Subcutaneous abdominal adipose tissue (tissue), 5 donors: Measurements from ENCODE around the gene BICDL1.

Experiments
- H3K27ac ChIP-seq: one replicate; pipeline ENCODE4 v1.7.0; 2013; ENCODE audit warnings: low read depth, mild to moderate bottlenecking, inconsistent platforms, low read length, moderate library complexity
- H3K27me3 ChIP-seq, 5 donors: one replicate each; pipeline ENCODE4 v1.7.0; 2013; ENCODE audit warnings: low read length in 5 of 5, inconsistent platforms in 1 of 5; ENCODE audit not compliant: control insufficient read depth in 5 of 5, insufficient read depth in 4 of 5
- H3K36me3 ChIP-seq, 5 donors: one replicate each; pipeline ENCODE4 v1.7.0; 2013; ENCODE audit warnings: low read length in 5 of 5; ENCODE audit not compliant: control insufficient read depth in 5 of 5, insufficient read depth in 5 of 5
- H3K4me1 ChIP-seq, 5 donors: one replicate each; pipeline ENCODE4 v1.7.0; 2013; ENCODE audit warnings: low read length in 5 of 5, mild to moderate bottlenecking in 3 of 5, moderate library complexity in 1 of 5; ENCODE audit not compliant: control insufficient read depth in 5 of 5, insufficient read depth in 5 of 5
- H3K4me3 ChIP-seq, 5 donors: one replicate each; pipeline ENCODE4 v1.7.0; 2013; ENCODE audit warnings: low read length in 5 of 5, low read depth in 1 of 5
- H3K9ac ChIP-seq, 5 donors: one replicate each; pipeline ENCODE4 v1.7.0; 2013; ENCODE audit warnings: low read length in 5 of 5, mild to moderate bottlenecking in 4 of 5, moderate library complexity in 3 of 5
- H3K9me3 ChIP-seq, 5 donors: one replicate each; pipeline ENCODE4 v1.7.0; 2013; ENCODE audit warnings: low read length in 5 of 5; ENCODE audit not compliant: control insufficient read depth in 5 of 5
- donor health status: healthy.
- donor health status: healthy.
- donor health status: healthy.
- donor health status: healthy.
- donor health status: healthy.

The BICDL1 gene

GRCh38 chr12:120075034-120075616 is 86.1 kb downstream of the BICDL1 start:
- Histone ChIP-seq H3K9ac (no peak overlapping the region), H3K36me3 (no peaks in the 10 kb centered on the region), H3K27ac (no peak overlapping the region), H3K4me1 (peaks cover 0 to 3% (median 0%) of the 10 kb centered on the region in 5 donors), H3K27me3 (peaks cover 0 to 3% (median 0%) of the 10 kb centered on the region in 5 donors), H3K4me3 (no peak overlapping the region), H3K9me3 (no peaks in the 10 kb centered on the region)

DNA sequence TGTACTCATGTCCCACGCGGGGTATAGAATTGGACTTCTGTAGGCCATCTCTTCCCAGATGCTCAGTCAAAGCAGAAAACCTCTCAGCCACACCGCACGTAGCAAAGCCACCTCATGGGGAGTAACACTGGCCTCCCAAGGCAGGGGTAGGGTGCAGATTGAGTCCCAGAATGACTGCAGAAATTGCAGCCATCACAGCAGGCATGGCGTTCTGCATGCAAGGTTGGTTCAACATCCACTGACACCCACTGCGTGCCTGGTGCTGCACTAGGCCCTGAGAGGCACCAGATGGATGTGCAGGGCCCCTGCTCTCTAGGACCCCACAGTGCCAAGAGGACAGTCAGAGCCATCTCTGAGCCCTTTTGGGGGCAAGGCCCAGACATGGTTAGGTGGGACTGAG is 87.6 kb downstream of the BICDL1 start:
- Histone ChIP-seq H3K27me3 (peaks cover 0 to 3% (median 0%) of the 10 kb centered on the region in 5 donors), H3K27ac (no peak overlapping the region), H3K9ac (no peak overlapping the region), H3K9me3 (no peaks in the 10 kb centered on the region), H3K4me3 (no peak overlapping the region), H3K4me1 (peaks cover 0 to 3% (median 0%) of the 10 kb centered on the region in 5 donors), H3K36me3 (no peaks in the 10 kb centered on the region)

GRCh38 chr12:120077260-120077659 is 88.2 kb downstream of the BICDL1 start:
- Histone ChIP-seq H3K4me3 (no peak overlapping the region), H3K9me3 (no peaks in the 10 kb centered on the region), H3K27me3 (peaks cover 0 to 3% (median 0%) of the 10 kb centered on the region in 5 donors), H3K27ac (no peak overlapping the region), H3K9ac (no peak overlapping the region), H3K36me3 (no peaks in the 10 kb centered on the region), H3K4me1 (peaks cover 0 to 3% (median 0%) of the 10 kb centered on the region in 5 donors)

- peaks cover 0 to 3% (median 0%) of the 10 kb centered on the region in 5 donors for H3K4me1 ChIP-seq
- H3K27ac ChIP-seq, result no peak overlapping the region
- no peak overlapping the region for H3K9ac ChIP-seq
- H3K9me3 ChIP-seq, result no peaks in the 10 kb centered on the region
- H3K36me3 ChIP-seq, result no peaks in the 10 kb centered on the region
- peaks cover 0 to 3% (median 0%) of the 10 kb centered on the region in 5 donors for H3K27me3 ChIP-seq
- no peak overlapping the region for H3K4me3 ChIP-seq
These were observed 89.8 kb downstream of the BICDL1 start for GRCh38 chr12:120078868-120079267.

GRCh38 chr12:120079411-120080400 is 90.7 kb downstream of the BICDL1 start:
- no peak overlapping the region for H3K9ac ChIP-seq
- H3K9me3 ChIP-seq, result no peaks in the 10 kb centered on the region
- no peak overlapping the region for H3K27ac ChIP-seq
- H3K36me3 ChIP-seq, result no peaks in the 10 kb centered on the region
- peaks cover 0 to 3% (median 0%) of the 10 kb centered on the region in 5 donors for H3K4me1 ChIP-seq
- peaks cover 0 to 3% (median 0%) of the 10 kb centered on the region in 5 donors for H3K27me3 ChIP-seq
- no peak overlapping the region for H3K4me3 ChIP-seq

DNA sequence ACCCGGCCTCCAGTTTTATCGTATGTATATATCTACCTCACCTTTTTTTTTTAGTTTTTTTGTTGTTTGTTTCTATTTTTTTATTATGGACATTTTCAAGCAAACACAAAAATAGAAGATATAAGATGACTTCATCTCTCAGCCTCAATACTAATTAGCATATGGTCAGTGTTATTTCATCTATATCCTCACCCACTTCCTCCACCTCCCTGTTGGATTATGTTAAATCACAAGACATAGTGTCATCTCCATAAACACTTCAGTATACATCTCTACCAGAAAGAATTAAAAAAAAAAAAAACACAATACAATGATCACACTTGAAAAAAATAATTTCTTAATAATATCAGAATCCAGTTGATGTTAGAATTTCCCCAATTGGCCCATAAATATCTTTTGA is 92.6 kb downstream of the BICDL1 start:
- Histone ChIP-seq H3K27me3 (peaks cover 0 to 3% (median 0%) of the 10 kb centered on the region in 5 donors), H3K27ac (no peak overlapping the region), H3K36me3 (no peaks in the 10 kb centered on the region), H3K9me3 (no peaks in the 10 kb centered on the region), H3K9ac (no peak overlapping the region), H3K4me1 (peaks cover under 1 to 6% (median 4%) of the 10 kb centered on the region in 5 donors), H3K4me3 (no peak overlapping the region)

DNA sequence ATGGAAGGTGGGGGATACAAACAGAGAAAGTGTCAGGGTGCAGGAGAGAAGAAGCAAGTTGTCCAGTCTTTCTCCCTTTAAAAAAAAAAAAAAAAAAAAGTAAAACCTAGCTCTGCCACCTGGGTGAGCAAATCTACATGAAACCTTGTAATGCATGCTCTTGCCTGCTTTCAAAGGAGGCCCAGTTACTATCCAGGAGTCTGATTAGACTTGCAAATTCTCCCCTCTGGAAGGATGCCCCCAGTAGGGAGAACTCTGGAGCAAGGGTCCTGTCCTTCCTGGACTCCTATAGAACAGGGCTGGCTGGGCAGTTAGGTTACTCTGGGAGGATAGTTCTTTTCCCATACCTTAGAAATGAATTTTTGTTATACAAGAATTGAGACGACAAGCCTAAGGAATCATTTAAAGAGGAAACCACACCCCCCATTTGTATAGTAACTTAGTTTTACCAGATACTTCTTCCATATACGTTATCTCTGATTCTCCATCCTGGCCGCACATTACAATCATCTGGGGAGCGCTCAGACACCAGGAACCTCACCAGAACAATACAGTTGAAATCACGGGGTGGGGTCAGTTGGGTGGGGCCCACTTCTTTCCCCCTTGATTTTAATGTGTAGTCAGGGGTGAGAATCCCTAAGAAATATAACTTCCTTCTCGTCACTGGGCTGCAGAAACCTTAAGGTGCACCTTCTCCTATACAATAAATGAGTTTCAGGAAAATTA is 97.0 kb downstream of the BICDL1 start:
- Histone ChIP-seq H3K4me1 (peaks cover 4 to 13% (median 11%) of the 10 kb centered on the region in 5 donors), H3K27ac (peak overlapping the region; percentile 62), H3K27me3 (no peaks in the 10 kb centered on the region), H3K9me3 (no peaks in the 10 kb centered on the region), H3K4me3 (peak overlapping the region in 2 of 5 donors; percentile 13 to 52), H3K9ac (peak overlapping the region in 3 of 5 donors; percentile 19 to 56 (median 56)), H3K36me3 (no peaks in the 10 kb centered on the region)

DNA sequence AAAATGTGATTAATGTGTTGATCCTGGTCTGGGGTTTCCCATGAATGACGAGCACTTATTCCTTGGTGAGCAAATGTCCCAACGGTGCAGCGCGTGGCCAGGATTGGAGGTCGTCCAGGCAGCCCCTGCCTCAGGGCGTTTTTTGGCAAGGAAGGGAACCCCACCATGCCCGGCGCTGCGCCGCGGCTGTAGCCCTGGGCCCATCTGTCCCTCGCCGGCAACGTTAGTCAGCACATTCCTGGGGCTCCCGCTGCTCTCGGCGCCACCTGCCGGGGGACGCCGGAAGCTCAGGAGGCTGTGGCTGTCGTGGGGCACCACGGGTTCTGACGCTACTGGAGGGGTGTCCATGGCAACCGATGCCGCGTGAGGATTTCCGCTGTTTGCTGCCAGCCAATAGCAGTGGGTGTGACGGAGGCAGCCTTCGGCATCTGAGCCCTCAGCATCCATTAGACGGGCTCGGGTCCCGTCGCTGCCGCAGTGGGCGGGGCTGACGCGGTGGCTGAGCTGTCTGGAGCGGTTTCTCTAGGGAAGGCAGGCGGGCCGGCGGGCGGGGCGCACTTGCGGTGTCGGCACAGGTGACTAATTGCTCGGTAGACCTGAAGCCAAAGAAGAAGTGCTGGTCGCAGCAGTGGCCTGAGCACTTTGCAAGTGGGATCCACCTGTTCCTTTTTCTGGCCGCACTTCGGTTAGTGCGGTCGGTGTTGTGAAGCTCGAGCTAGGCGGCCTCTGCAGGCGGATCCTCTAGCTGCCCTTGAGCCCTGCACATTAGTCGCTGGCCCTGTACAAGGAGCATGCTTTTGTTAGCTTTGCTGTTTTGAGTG is 98.0 kb downstream of the BICDL1 start:
- peak overlapping the region in 4 of 5 donors; percentile 19 to 56 (median 50) for H3K9ac ChIP-seq
- H3K4me3 ChIP-seq, result peak overlapping the region; percentile 59 to 76 (median 62)
- H3K27ac ChIP-seq, result peak overlapping the region; percentile 62
- H3K4me1 ChIP-seq, result peaks cover 4 to 13% (median 11%) of the 10 kb centered on the region in 5 donors
- no peaks in the 10 kb centered on the region for H3K27me3 ChIP-seq
- no peaks in the 10 kb centered on the region for H3K9me3 ChIP-seq
- peaks cover 0 to 6% (median 0%) of the 10 kb centered on the region in 5 donors for H3K36me3 ChIP-seq

DNA sequence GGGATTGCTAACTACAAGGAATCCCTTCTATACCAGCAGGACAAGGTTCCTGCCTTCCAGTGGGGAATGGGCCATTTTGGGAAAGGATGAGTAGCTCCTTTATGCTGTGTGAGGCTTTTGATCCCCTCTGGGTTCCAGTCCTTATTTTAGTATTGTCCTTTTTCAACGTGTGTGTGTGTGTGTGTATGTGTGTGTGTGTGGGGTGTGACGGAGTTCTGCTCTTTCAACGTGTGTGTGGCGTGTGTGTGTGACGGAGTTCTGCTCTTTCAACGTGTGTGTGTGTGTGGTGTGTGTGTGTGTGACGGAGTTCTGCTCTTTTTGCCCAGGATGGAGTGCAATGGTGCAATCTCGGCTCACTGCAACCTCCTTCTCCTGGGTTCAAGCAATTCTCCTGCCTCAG is 100.1 kb downstream of the BICDL1 start:
- Histone ChIP-seq H3K27ac (no peak overlapping the region), H3K9me3 (no peaks in the 10 kb centered on the region), H3K4me1 (peaks cover 4 to 13% (median 11%) of the 10 kb centered on the region in 5 donors), H3K36me3 (peaks cover 0 to 27% (median 8%) of the 10 kb centered on the region in 5 donors), H3K9ac (no peak overlapping the region), H3K4me3 (no peak overlapping the region), H3K27me3 (no peaks in the 10 kb centered on the region)
